IMR-90 (cell line): Measurements from ENCODE around the gene PLXNA1. TPM values are rescaled to one million over a fixed set of nuclear protein-coding genes. Genes with fewer than 3 reads are reported as not detected.
A peak's percentile ranks its signal among the peaks of the same experiment; 100 is the strongest.

ENCODE experiments used
- ATAC-seq: fragments of 200-7000 bp; cut with Tn5 transposase; 2 replicates; pipeline ENCODE4 v1.9.1; 2020; ENCODE audit warnings: low read depth, mild to moderate bottlenecking, moderate library complexity
- BruUV-seq: library from RNA; stranded (reverse); fragments of 400-500 nt; replicated peaks from 2 replicates; lab custom pipeline; 2021; lab: Mats Ljungman, UMichigan
- CTCF ChIA-PET: fragments of 300-600 bp; formaldehyde crosslinking; extraction: SDS; loops from one replicate; lab custom pipeline; 2021; ENCODE audit warnings: antibody characterized with exemption; lab: Yijun Ruan, JAX
- POLR2A ChIA-PET: fragments of 300-600 bp; sonication (Branson Sonifier 250); formaldehyde crosslinking; loops from one replicate; lab custom pipeline; 2022; ENCODE audit warnings: antibody characterized with exemption; ENCODE audit not compliant: unreplicated experiment; lab: Charles Lee
- DNase-seq: peaks from one replicate; pipeline ENCODE4 v3.0.0; 2013
- H2AFZ ChIP-seq: replicated peaks from 2 replicates; pipeline ENCODE3; 2013; ENCODE audit warnings: low read length, mild to moderate bottlenecking; ENCODE audit not compliant: poor library complexity
- H2AK5ac ChIP-seq: 2 replicates; pipeline ENCODE4 v1.6.1; 2013; ENCODE audit warnings: low read depth, low read length, inconsistent platforms
- H2AK9ac ChIP-seq: replicated peaks from 2 replicates; pipeline ENCODE3; 2013; ENCODE audit warnings: mild to moderate bottlenecking, low read depth, low read length, moderate library complexity; ENCODE audit not compliant: poor library complexity
- H2BK120ac ChIP-seq: 2 replicates; pipeline ENCODE4 v1.6.1; 2013; ENCODE audit warnings: low read depth, low read length, inconsistent platforms
- H2BK15ac ChIP-seq: 3 replicates; pipeline ENCODE4 v1.6.1; 2013; ENCODE audit warnings: low read depth, low read length, inconsistent platforms
- H2BK20ac ChIP-seq: 2 replicates; pipeline ENCODE4 v1.6.1; 2013; ENCODE audit warnings: low read depth, mild to moderate bottlenecking, inconsistent platforms, low read length, moderate library complexity
- H2BK5ac ChIP-seq: 2 replicates; pipeline ENCODE4 v1.6.1; 2013; ENCODE audit warnings: mild to moderate bottlenecking, low read depth, low read length, inconsistent platforms; ENCODE audit not compliant: poor library complexity, severe bottlenecking
- H3K14ac ChIP-seq: replicated peaks from 2 replicates; pipeline ENCODE4 v1.6.1; 2013; ENCODE audit warnings: low read depth, low read length, inconsistent platforms
- H3K18ac ChIP-seq: 2 replicates; pipeline ENCODE4 v1.6.1; 2013; ENCODE audit warnings: low read depth, low read length, control low read depth
- H3K23ac ChIP-seq: 2 replicates; pipeline ENCODE4 v1.6.1; 2013; ENCODE audit warnings: low read depth, low read length, inconsistent platforms
- H3K27ac ChIP-seq: 2 replicates; pipeline ENCODE4 v1.5.1; 2013; ENCODE audit warnings: mild to moderate bottlenecking, control low read depth, low read length; ENCODE audit not compliant: insufficient read depth
- H3K27me3 ChIP-seq: 2 replicates; pipeline ENCODE4 v1.6.1; 2013; ENCODE audit warnings: low read length; ENCODE audit not compliant: control insufficient read depth, insufficient read depth
- H3K36me3 ChIP-seq: 2 replicates; pipeline ENCODE4 v1.6.1; 2013; ENCODE audit warnings: low read length, mixed read lengths; ENCODE audit not compliant: control insufficient read depth, insufficient read depth
- H3K4ac ChIP-seq: 2 replicates; pipeline ENCODE4 v1.6.1; 2013; ENCODE audit warnings: low read depth, low read length, inconsistent platforms
- H3K4me1 ChIP-seq: 2 replicates; pipeline ENCODE4 v1.6.1; 2013; ENCODE audit warnings: low read length, mixed read lengths; ENCODE audit not compliant: control insufficient read depth, insufficient read depth
- H3K4me2 ChIP-seq: 2 replicates; pipeline ENCODE4 v1.6.1; 2013; ENCODE audit warnings: low read depth, mild to moderate bottlenecking, control low read depth, low read length, moderate library complexity
- H3K4me3 ChIP-seq: 2 replicates; pipeline ENCODE4 v1.5.1; 2013; ENCODE audit warnings: low read depth, mild to moderate bottlenecking, control low read depth, low read length, moderate library complexity; ENCODE audit not compliant: insufficient read depth
- H3K56ac ChIP-seq: 2 replicates; pipeline ENCODE4 v1.6.1; 2013; ENCODE audit warnings: low read length, inconsistent platforms; ENCODE audit not compliant: insufficient read depth; ENCODE audit errors: extremely low read depth
- H3K79me1 ChIP-seq, 2 experiments: 2 replicates each; pipeline ENCODE4 v1.6.1; 2013; ENCODE audit warnings: low read length in 2 of 2, inconsistent platforms in 1 of 2, low read depth in 1 of 2
- H3K9ac ChIP-seq: 2 replicates; pipeline ENCODE4 v1.6.1; 2013; ENCODE audit warnings: low read depth, low read length, control low read depth
- H3K9me1 ChIP-seq: 2 replicates; pipeline ENCODE4 v1.6.1; 2013; ENCODE audit warnings: low read length, inconsistent platforms; ENCODE audit not compliant: insufficient read depth
- H3K9me3 ChIP-seq: 2 replicates; pipeline ENCODE4 v1.6.1; 2013; ENCODE audit warnings: low read length; ENCODE audit not compliant: control insufficient read depth, insufficient read depth
- H4K20me1 ChIP-seq: 2 replicates; pipeline ENCODE4 v1.6.1; 2013; ENCODE audit warnings: low read length, inconsistent platforms; ENCODE audit not compliant: insufficient read depth
- H4K5ac ChIP-seq: 2 replicates; pipeline ENCODE4 v1.6.1; 2013; ENCODE audit warnings: mild to moderate bottlenecking, low read depth, low read length, control low read depth
- H4K8ac ChIP-seq, 2 experiments: 2 replicates each; pipeline ENCODE4 v1.6.1; 2013; ENCODE audit warnings: low read depth in 2 of 2, low read length in 2 of 2, control low read depth in 1 of 2, inconsistent platforms in 1 of 2
- H4K91ac ChIP-seq: 2 replicates; pipeline ENCODE4 v1.6.1; 2013; ENCODE audit warnings: low read depth, low read length, inconsistent platforms; ENCODE audit not compliant: insufficient read depth
- RCOR1 ChIP-seq: IDR thresholded peaks from 2 replicates; pipeline ENCODE4 v1.6.1; 2012; ENCODE audit warnings: mild to moderate bottlenecking, low read length, improper control_type of control experiment; ENCODE audit not compliant: insufficient replicate concordance
- WGBS, 2 experiments: methylation state at CpG; one replicate each; pipeline versions ENCODE4 v1.1.5 to v1.1.7; 2013; ENCODE audit warnings: missing lambda C conversion rate in 2 of 2; ENCODE audit not compliant: insufficient read length in 1 of 2; ENCODE audit errors: extremely low coverage in 2 of 2; 5-methylcytosine and 5-hydroxymethylcytosine counted together
- dilution Hi-C: fragments of 300-500 bp; cut with HindIII; formaldehyde crosslinking; loops from one replicate; pipeline ENCODE4 v1.14.3; 2018; ENCODE audit warnings: low sequenced_read_pairs; ENCODE audit not compliant: unreplicated experiment
- in situ Hi-C: fragments of 300-500 bp; cut with MboI; formaldehyde crosslinking; loops from 3 replicates; pipeline ENCODE4 v1.14.3; 2019; ENCODE audit warnings: low sequenced_read_pairs, inconsistent platforms, mixed read lengths
- intact Hi-C: fragments of 100-400 bp; cut with micrococcal nuclease; formaldehyde crosslinking; loops from 2 replicates; pipeline ENCODE4 v1.10.0; 2022
- polyA plus RNA-seq, 3 experiments: library from polyadenylated mRNA; depleted of rRNA; stranded (reverse); fragments of >200 nt; gene quantifications; 2 replicates each; pipeline ENCODE4 v1.2.3, GENCODE V29; 2012; ENCODE audit warnings: low replicate concordance in 1 of 3
- total RNA-seq: library from RNA; depleted of rRNA; stranded (reverse); fragments of >200 nt; gene quantifications from 2 replicates; pipeline ENCODE4 v1.2.3, GENCODE V29; 2012

The PLXNA1 gene
- total and polyA plus RNA-seq, 2 of the 4 experiments (the other 2 are of a cell fraction) = 13.6 to 49.4 TPM

DNA sequence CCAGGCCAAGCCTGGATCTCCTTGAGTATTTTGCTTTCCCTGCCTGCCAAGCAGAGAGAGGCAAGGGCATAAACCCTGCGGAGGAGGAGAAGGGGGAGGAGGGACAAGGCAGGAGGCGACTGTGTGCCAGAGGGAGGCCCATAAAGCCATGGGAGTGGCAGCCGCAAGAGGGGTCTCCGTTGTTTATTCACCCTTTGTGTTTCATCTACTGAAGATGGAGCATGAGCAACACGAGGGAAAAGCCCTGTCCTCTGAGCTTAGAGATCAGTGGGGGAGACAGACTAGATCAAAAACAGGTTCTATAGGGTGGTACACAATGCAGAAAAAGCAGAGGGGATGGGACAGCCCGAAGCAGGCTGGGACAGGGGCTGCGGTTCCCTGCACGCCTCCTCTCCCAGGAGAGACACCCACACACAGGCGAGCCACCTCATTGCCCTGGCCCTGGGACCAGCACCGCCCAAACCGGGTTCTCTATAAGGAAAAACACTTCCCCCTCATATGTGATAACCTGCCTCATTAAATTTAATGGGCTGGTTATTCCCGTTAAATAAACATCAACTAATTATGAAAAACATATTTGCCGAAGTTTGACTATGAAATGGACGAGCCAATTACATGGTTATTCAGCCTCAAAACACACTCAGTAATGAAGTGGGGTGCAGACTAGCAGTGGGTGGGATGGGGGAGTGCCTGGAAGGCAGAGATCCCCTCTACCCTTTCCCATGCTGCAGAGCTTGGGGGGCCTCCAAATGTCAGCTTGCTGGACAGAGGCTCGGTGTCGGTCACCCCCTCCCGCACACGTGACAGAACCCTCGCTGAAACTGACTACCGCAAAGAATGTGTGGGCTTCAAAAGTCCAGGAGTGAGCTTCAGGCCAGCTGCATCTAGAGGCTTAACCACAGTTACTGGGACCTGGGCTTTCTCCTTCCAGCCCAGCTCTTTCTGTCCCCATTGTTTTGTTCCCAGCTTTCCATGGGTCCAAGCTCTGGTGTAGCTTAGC is 14.2 kb upstream of the PLXNA1 start:
- ATAC-seq (no peak), DNase-seq (no peak)
- Histone ChIP-seq H4K20me1 (no peaks in the 10 kb centered on the region), H4K5ac (no peak overlapping the region; the same call in 1 of the 2 replicates), H4K91ac (no peak overlapping the region), H3K4me3 (no peak overlapping the region), H3K79me1 (no peaks in the 10 kb centered on the region), H3K9me1 (peaks cover 5% of the 10 kb centered on the region), H4K8ac (no peak overlapping the region), H3K9ac (no peak overlapping the region), H3K9me3 (no peaks in the 10 kb centered on the region), H3K56ac (no peak overlapping the region), H3K23ac (no peak overlapping the region), H2AFZ (peak overlapping the region; percentile 10), H3K4me1 (peaks cover 12% of the 10 kb centered on the region), H3K14ac (0 out of 2 replicates have a peak overlapping the region, but pooled peaks have one; percentile 39), H3K27me3 (no peaks in the 10 kb centered on the region; the same call in 1 of the 2 replicates), H2BK120ac (no peak overlapping the region), H2AK9ac (no peak overlapping the region), H3K4ac (no peak overlapping the region), H3K27ac (no peak overlapping the region), H2AK5ac (no peak overlapping the region), H2BK15ac (no peak overlapping the region), H2BK20ac (no peak overlapping the region), H2BK5ac (no peak overlapping the region), H3K36me3 (no peaks in the 10 kb centered on the region), H3K4me2 (no peak overlapping the region), H3K18ac (no peak overlapping the region)
- TF ChIP-seq RCOR1 = no peak
- BruUV-seq = no TSS peak
- dilution Hi-C loops (no loop called here), intact Hi-C loops (no loop called here), in situ Hi-C loops (no loop called here)
- POLR2A ChIA-PET = interaction anchor here (0.7 kb wide), 1 partner anchor 8 kb away, joined by 3 read pairs; no protein-coding TSS in a partner anchor
- CTCF ChIA-PET = interaction anchor here (1.1 kb wide), 1 partner anchor 14 kb away, joined by 3 read pairs; the partner anchor contains the start of gene PLXNA1
- 86% methylated on average over 5 of the region's 20 CpGs; no CpG with 5 or more reads in 1 of the 2 experiments for WGBS, 2 experiments
